Right lobe of liver (tissue), 6 donors: ENCODE measurements around the gene KCNQ1OT1. TPM values are rescaled to one million over a fixed set of nuclear protein-coding genes. Genes with fewer than 3 reads are reported as not detected.

ENCODE experiments used
- ATAC-seq, 4 donors: fragments of 200-7000 bp; cut with Tn5 transposase; one replicate each; pipeline ENCODE4 v1.9.1; 2020; ENCODE audit warnings: mild to moderate bottlenecking in 4 of 4, moderate library complexity in 4 of 4
- DNase-seq, 3 donors: peaks; one replicate each; pipeline ENCODE4 v3.0.0-alpha.2; 2020
- H3K27ac ChIP-seq, 3 donors: fragments of 200-600 bp; one replicate each; pipeline ENCODE4 v1.8.0; 2022
- H3K27me3 ChIP-seq, 2 donors: fragments of 200-600 bp; one replicate each; pipeline ENCODE4 v1.8.0; 2022
- H3K36me3 ChIP-seq, 4 donors: fragments of 200-600 bp; sonication (generic) in 1 of 4; one replicate each; pipeline versions ENCODE4 v1.5.1 to v1.8.0; 2017 to 2022; ENCODE audit warnings: control low read depth in 1 of 4
- H3K4me1 ChIP-seq, 4 donors: fragments of 200-600 bp; sonication (generic) in 1 of 4; one replicate each; pipeline versions ENCODE4 v1.5.1 to v1.8.0; 2017 to 2022; ENCODE audit warnings: control low read depth in 1 of 4
- H3K4me3 ChIP-seq, 3 donors: fragments of 200-600 bp; one replicate each; pipeline ENCODE4 v1.8.0; 2022
- H3K9me3 ChIP-seq, 4 donors: fragments of 200-600 bp; sonication (generic) in 1 of 4; one replicate each; pipeline versions ENCODE4 v1.5.1 to v1.8.0; 2017 to 2022; ENCODE audit warnings: control low read depth in 1 of 4
- POLR2A ChIP-seq: fragments of 450-650 bp; IDR thresholded peaks from one replicate; pipeline ENCODE4 v1.6.1; 2017; ENCODE audit warnings: antibody characterized with exemption, mild to moderate bottlenecking
- WGBS: methylation state at CpG from one replicate; pipeline ENCODE4 v1.1.6; 2018; ENCODE audit warnings: low coverage, low lambda C conversion rate; ENCODE audit not compliant: insufficient coverage; ENCODE audit errors: missing lambda C conversion rate; 5-methylcytosine and 5-hydroxymethylcytosine counted together
- intact Hi-C, 2 donors: fragments of 100-400 bp; cut with DNase I; formaldehyde crosslinking; loops; one replicate each; pipeline versions ENCODE4 v1.11.2 to v1.14.1; 2022
- total RNA-seq, 6 experiments: library from RNA; depleted of rRNA in 2 of 6; stranded (reverse); fragments of >200 nt in 2 of 6; fragmentation: NEBNext Ultra II Directional in 3 of 6; extraction: Animal tissue kit (Norgen Biotek cat#: 25700) in 3 of 6; gene quantifications; one replicate each; pipeline versions ENCODE4 v1.1.0 to v1.2.4, GENCODE V29; 2016 to 2023
- TF ChIP-seq, protein P1 (sequence below), 4 donors: fragments of 200-600 bp in 3 of 4; fragments of 450-650 bp in 1 of 4; IDR thresholded peaks; one replicate each; pipeline versions ENCODE4 v1.5.1 to v1.8.0; 2016 to 2022; ENCODE audit warnings: antibody characterized with exemption in 4 of 4, mild to moderate bottlenecking in 2 of 4
- donor health status: DM: no; HTN: yes; CAD: no.
- donor health status: DM: no; HTN: no; CAD: no.
- donor health status: DM: no; HTN: no; CAD: no.
- donor health status: DM: no; HTN: yes; CAD: no.
- donor health status: DM: no; HTN: yes; CAD: no.

The KCNQ1OT1 gene
- total RNA-seq, 6 experiments from 2014 or later: 0.37 to 1.7 (median 0.60) TPM

DNA sequence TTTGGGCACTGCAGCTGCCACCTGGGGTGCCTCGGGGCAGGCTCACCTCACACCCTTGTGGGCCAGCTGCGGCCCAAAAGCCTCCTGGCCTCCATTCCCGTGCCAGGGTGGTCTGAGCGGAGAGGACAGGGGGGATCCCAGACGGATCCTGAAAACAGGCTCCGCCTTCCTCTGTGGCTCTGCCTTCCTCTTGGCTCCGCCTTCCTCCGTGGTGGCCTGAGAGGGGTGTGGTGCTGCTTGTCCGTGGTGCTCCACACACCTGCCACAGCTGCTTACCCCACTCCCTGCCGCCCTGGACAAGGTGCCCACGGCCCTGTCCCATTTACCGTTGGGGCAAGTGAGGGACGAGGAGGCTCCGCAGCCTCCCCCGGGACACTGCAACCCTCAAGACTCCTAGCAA, 23.2 kb upstream of the KCNQ1OT1 start:
- no peaks in the 10 kb centered on the region for H3K36me3 ChIP-seq
- H3K27ac ChIP-seq: no peak overlapping the region
- no peaks in the 10 kb centered on the region for H3K9me3 ChIP-seq
- no peak overlapping the region for H3K4me3 ChIP-seq
- intact Hi-C loops: no loop called here
- WGBS: no CpG with 5 or more reads among the region's 15 CpGs
- DNase-seq (no peak), ATAC-seq (no peak)
- TF ChIP-seq POLR2A: no peak
- TF ChIP-seq, protein P1, sequence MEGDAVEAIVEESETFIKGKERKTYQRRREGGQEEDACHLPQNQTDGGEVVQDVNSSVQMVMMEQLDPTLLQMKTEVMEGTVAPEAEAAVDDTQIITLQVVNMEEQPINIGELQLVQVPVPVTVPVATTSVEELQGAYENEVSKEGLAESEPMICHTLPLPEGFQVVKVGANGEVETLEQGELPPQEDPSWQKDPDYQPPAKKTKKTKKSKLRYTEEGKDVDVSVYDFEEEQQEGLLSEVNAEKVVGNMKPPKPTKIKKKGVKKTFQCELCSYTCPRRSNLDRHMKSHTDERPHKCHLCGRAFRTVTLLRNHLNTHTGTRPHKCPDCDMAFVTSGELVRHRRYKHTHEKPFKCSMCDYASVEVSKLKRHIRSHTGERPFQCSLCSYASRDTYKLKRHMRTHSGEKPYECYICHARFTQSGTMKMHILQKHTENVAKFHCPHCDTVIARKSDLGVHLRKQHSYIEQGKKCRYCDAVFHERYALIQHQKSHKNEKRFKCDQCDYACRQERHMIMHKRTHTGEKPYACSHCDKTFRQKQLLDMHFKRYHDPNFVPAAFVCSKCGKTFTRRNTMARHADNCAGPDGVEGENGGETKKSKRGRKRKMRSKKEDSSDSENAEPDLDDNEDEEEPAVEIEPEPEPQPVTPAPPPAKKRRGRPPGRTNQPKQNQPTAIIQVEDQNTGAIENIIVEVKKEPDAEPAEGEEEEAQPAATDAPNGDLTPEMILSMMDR (IDR thresholded peaks at IDR 0.05): no peak
- H3K4me1 ChIP-seq: no peaks in the 10 kb centered on the region
- no peaks in the 10 kb centered on the region for H3K27me3 ChIP-seq

DNA sequence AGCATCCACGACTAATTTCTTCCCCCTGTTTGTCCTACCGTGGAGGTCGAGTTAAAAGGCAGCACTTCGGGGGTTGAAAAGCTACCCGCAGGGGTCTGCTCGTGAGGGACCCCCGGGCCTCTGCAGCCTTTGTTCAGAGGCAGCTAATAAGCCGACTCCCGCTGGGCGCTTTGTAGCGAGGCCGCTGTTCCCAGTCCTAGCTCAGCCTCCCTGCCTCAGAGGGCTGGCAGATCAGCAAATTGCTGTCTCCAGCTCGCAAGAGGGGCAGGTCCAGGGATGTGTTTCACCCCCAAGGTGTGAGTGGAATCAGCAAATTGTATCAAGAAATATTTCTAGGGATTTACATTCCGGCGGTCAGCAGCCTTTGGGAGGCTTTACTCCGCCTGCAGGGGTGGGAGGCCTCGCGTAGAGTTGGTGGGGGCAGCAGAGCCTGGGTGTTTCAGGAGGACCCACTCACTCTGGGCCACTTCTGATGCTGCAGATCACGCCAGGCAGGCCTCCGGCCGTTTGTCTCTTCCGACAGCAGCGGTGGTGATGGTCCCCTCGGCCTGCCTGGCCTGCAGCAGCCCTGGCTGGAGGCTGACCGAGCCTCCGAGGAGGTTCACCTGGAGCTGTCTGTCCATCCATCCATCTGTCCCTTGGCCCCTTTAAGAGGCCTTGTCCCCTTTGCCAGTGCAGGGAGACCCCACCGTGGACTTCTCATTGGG, 21.6 kb upstream of the KCNQ1OT1 start:
- H3K27ac ChIP-seq: no peak overlapping the region
- no peaks in the 10 kb centered on the region for H3K9me3 ChIP-seq
- TF ChIP-seq POLR2A: no peak
- no peaks in the 10 kb centered on the region for H3K27me3 ChIP-seq
- H3K4me3 ChIP-seq: no peak overlapping the region
- no peaks in the 10 kb centered on the region for H3K36me3 ChIP-seq
- no peak for DNase-seq
- intact Hi-C loops: no loop called here
- no peaks in the 10 kb centered on the region for H3K4me1 ChIP-seq
- 74% methylated on average over 3 of the region's 27 CpGs for whole genome bisulfite sequencing
- ATAC-seq: no peak

DNA sequence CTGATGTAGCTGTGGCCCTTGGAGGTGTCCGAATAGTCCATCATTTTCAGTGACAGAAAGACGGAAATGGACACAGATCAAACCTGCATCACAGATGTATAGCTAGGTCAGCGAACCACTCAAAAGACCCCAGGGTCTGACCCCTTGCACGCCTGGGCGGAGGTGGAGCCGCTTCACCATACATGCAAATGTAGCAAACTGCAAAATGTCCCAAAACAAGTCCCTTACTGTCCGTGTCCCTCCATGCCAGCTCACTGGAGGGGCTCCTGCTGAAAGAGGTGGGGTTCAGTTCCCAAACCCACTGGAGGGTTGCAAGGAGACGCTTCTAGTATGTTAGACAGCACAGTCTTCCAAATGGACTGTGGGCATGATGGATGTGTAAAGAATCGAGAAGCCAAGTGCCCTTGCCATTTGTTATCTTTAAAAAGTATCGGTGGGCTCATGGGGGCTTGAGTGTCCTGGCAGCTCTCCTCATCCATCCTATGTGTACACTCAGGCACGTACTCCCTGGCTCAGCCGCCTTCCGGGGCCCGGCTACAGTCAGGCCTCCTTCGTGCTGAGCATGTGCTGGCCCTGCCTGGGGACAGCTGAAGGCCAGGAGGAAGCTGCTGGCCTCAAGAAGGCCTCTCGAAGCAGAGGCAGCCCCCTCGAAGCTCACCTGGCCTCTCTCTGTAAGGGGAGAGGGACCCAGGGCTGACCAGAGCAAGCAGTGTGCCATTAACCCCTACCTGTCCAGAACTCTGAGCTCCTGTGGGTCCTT, 20.2 kb upstream of the KCNQ1OT1 start:
- Histone ChIP-seq H3K36me3 (no peaks in the 10 kb centered on the region), H3K9me3 (no peaks in the 10 kb centered on the region), H3K4me3 (no peak overlapping the region), H3K27me3 (no peaks in the 10 kb centered on the region), H3K27ac (no peak overlapping the region), H3K4me1 (no peaks in the 10 kb centered on the region)
- intact Hi-C loops: no loop called here
- TF ChIP-seq, protein P1 (IDR thresholded peaks at IDR 0.05): no peak
- TF ChIP-seq POLR2A: no peak
- no peak for DNase-seq
- whole genome bisulfite sequencing: 81% methylated on average over 5 of the region's 17 CpGs
- ATAC-seq: no peak

DNA sequence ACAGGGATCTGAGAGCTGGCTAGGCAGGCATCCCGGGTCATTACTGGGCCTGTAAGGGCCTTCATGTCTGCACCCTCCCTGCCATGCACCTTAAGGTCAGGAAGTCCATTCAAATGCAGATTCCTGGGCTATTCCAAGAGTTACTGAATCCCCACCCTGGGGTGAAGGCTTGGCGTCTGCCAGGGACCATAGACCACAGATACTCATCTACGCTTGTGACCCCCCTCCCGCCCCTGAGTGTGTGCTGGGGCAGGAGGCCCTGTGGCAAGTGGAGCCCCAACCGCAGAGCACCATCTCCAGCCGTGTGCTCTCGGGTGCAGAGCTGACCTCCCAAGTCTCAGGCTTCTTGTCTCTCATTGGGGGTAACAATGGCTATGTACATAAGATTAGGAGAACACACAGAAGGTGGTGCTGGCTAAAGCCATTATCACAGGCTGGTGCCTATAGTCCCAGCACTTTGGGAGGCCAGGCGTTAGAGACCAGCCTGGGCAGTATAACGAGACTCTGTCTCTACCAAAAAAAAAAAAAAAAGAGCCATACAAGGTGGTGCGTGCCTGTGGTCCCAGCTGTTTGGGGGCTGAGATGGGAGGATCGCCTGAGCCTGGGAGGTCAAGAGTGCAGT, 19.1 kb upstream of the KCNQ1OT1 start:
- Histone ChIP-seq H3K4me1 (no peaks in the 10 kb centered on the region), H3K27me3 (no peaks in the 10 kb centered on the region), H3K9me3 (no peaks in the 10 kb centered on the region), H3K36me3 (no peaks in the 10 kb centered on the region), H3K4me3 (no peak overlapping the region), H3K27ac (no peak overlapping the region)
- WGBS: 90% methylated on average over 4 of the region's 11 CpGs
- DNase-seq (peak in 1 of 3 donors; percentile 10), ATAC-seq (no peak)
- no peak for TF ChIP-seq POLR2A
- TF ChIP-seq, protein P1 (IDR thresholded peaks at IDR 0.05): no peak
- intact Hi-C loops: no loop called here
